ENCODE measurements around the gene PTAFR. TPM values are rescaled to one million over a fixed set of nuclear protein-coding genes. Genes with fewer than 3 reads are reported as not detected.

Gene PTAFR
- total RNA-seq, 2 donors from 2014 or later, result 6.5 to 9.2 TPM

DNA sequence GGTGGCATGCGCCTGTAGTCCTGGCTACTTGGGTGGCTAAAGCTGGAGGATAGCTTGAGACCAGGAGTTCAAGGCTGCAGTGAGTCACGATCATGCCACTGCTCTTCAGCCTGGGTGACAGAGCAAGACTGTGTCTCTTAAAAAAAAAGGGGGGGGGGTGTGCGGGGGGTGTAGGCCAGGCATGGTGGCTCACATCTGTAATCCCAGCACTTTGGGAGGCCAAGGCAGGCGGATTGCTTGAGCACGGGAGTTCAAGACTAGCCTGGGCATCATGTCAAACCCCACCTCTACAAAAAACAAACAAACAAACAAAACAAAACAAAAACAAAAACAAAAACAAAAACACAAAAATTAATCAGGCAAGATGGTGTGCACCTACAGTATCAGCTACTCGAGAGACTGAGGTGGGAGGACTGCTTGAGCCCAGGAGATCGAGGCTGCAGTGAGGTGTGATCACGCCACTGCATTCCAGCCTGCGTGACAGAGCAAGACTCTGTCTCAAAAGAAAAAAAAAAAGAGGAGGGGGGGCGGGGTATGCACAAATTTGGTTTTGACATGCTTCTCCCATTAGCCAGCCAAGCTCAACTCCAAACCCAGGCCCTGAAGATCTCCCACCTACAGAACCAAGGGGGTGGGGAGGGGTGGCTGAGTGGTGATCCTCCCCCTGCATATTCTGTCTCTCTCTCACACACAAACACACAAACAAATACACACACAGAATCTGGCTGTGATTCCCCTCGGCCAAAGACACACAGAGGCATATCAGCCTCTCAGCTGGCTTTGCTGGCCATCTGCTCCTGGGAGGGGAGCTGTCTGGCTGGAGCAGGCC lies 3.1 kb downstream of the PTAFR start:
- ATAC-seq (ENCODE audit: insufficient number of reproducible peaks, low FRiP score, low read depth), result no peak
- no peak for DNase-seq (ENCODE audit: low spot score)
- Histone ChIP-seq H3K27ac (peak overlapping the region in 1 of 2 donors; percentile 20), H3K4me1 (ENCODE audit: control insufficient read depth in 1 of 2, low read depth in 2 of 2) (peaks cover 7 to 11% of the 10 kb centered on the region in 2 donors), H3K9me3 (no peaks in the 10 kb centered on the region), H3K4me3 (peak overlapping the region; percentile 24), H3K27me3 (replicated peaks; ENCODE audit: insufficient read depth) (no peaks in the 10 kb centered on the region), H3K36me3 (no peaks in the 10 kb centered on the region)
- TF ChIP-seq, protein P1, sequence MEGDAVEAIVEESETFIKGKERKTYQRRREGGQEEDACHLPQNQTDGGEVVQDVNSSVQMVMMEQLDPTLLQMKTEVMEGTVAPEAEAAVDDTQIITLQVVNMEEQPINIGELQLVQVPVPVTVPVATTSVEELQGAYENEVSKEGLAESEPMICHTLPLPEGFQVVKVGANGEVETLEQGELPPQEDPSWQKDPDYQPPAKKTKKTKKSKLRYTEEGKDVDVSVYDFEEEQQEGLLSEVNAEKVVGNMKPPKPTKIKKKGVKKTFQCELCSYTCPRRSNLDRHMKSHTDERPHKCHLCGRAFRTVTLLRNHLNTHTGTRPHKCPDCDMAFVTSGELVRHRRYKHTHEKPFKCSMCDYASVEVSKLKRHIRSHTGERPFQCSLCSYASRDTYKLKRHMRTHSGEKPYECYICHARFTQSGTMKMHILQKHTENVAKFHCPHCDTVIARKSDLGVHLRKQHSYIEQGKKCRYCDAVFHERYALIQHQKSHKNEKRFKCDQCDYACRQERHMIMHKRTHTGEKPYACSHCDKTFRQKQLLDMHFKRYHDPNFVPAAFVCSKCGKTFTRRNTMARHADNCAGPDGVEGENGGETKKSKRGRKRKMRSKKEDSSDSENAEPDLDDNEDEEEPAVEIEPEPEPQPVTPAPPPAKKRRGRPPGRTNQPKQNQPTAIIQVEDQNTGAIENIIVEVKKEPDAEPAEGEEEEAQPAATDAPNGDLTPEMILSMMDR (IDR thresholded peaks at IDR 0.05), result no peak

DNA sequence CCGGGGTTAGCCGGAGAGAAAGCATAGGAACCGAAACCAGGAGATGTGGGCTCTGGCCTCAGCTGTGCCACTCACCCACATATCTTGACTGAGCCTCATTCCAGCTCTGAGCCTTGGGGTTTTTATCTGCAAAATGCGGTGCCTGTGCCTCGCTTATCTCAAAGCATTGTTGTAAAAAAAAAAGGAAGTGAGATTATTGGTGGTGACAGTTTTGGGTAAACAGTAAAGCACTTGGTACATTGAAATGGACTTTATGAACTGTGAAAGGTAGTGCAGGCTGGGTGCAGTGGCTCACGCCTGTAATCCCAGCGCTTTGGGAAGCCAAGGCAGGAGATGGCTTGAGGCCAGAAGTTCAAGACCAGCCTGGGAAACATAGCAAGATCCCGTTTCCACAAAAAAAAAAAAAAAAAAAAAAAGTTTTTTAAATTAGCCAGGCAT lies 3.8 kb downstream of the PTAFR start:
- peak overlapping the region; percentile 24 for H3K4me3 ChIP-seq
- no peak overlapping the region for H3K27ac ChIP-seq
- no peak for DNase-seq (ENCODE audit: low spot score)
- H3K27me3 ChIP-seq (replicated peaks; ENCODE audit: insufficient read depth), result no peaks in the 10 kb centered on the region
- TF ChIP-seq, protein P1 (IDR thresholded peaks at IDR 0.05), result no peak
- H3K4me1 ChIP-seq (ENCODE audit: control insufficient read depth in 1 of 2, low read depth in 2 of 2), result peaks cover 7 to 11% of the 10 kb centered on the region in 2 donors
- no peaks in the 10 kb centered on the region for H3K9me3 ChIP-seq
- ATAC-seq (ENCODE audit: insufficient number of reproducible peaks, low FRiP score, low read depth), result no peak
- no peaks in the 10 kb centered on the region for H3K36me3 ChIP-seq

DNA sequence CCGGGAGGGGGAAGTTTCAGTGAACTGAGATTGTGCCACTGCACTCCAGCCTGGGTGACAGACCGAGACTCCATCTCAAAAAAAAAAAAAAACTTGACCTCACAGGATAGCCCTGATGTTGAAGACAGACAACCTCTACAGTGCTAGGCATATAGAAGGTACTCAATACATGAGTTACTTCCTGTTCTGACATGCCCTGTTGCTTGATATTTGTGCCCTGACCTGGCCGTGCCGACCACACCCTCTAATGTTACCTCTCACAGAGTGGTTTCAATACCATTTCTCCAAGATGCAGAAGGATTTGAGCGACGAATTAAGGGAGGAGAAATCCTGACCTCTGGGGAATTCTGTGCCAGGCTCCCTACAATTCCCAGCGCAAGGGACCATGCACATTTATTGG lies 5.2 kb downstream of the PTAFR start:
- Histone ChIP-seq H3K27me3 (replicated peaks; ENCODE audit: insufficient read depth) (no peaks in the 10 kb centered on the region), H3K27ac (no peak overlapping the region), H3K36me3 (no peaks in the 10 kb centered on the region), H3K4me3 (no peak overlapping the region), H3K4me1 (ENCODE audit: control insufficient read depth in 1 of 2, low read depth in 2 of 2) (peaks cover 7 to 11% of the 10 kb centered on the region in 2 donors), H3K9me3 (no peaks in the 10 kb centered on the region)
- DNase-seq (ENCODE audit: low spot score) (no peak), ATAC-seq (ENCODE audit: insufficient number of reproducible peaks, low FRiP score, low read depth) (no peak)
- TF ChIP-seq, protein P1 (IDR thresholded peaks at IDR 0.05), result no peak

DNA sequence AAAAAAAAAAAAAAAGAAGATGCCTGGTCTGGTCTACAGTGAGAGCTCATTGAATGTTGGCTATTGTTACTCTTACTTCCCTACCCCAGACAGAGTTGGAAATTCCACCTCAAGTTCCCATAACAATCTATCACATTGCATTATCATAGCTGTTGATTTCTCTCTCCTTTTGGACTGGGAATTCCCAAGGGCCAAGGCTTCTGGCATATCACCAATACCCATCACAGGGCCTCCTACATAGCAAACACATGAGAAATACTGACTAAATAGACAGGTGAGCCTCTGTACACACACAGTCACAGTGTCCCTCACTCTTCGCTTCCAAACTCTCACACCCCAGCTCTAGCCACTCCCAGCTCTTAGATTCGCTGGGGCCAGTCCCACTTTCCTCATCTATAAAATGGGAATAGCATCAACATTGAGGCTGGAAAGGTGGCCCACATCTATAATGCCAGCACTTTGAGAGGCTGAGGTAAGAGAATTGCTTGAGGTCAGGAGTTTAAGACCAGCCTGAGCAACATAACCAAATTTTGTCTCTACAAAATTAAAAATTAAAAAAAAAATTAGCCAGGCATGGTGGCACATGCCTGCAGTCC lies 6.4 kb downstream of the PTAFR start:
- no peak for ATAC-seq (ENCODE audit: insufficient number of reproducible peaks, low FRiP score, low read depth)
- TF ChIP-seq, protein P1 (IDR thresholded peaks at IDR 0.05), result no peak
- H3K4me3 ChIP-seq, result no peak overlapping the region
- no peak for DNase-seq (ENCODE audit: low spot score)
- no peaks in the 10 kb centered on the region for H3K36me3 ChIP-seq
- H3K9me3 ChIP-seq, result peaks cover 2% of the 10 kb centered on the region
- H3K27ac ChIP-seq, result no peak overlapping the region
- H3K27me3 ChIP-seq (replicated peaks; ENCODE audit: insufficient read depth), result no peaks in the 10 kb centered on the region
- H3K4me1 ChIP-seq (ENCODE audit: control insufficient read depth in 1 of 2, low read depth in 2 of 2), result peaks cover 7 to 11% of the 10 kb centered on the region in 2 donors

DNA sequence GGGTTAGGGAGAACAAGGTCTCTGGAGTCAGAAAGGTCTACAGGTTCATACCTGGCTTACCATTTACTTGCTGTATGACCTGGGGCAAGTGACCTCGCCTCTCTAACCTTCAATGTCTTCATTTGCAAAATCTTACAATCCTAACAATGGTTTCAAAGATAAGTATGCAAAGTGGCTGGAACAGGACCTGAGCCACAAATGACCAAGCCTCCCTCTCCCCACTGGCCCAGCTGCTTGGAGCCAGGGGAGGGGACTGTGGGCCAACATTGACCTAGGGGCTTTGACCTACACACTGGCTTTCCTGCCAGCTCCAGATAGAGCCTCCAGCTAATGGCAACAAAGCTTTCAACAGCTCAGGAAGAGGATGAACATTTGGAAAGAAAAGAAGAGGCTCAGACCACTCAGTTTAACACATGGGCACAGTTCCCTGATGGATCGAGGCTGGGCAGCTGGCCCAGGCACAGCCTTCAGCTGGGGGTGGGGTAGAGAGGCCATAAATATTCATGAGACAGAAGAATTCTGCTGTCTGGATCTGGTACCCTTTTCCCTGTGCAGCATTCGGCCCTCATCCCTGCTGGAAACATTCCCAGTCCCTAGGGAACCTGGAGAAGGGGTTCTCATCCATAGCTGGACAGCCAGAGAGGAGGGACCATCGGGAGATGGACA lies 12.9 kb downstream of the PTAFR start:
- no peak for ATAC-seq (ENCODE audit: insufficient number of reproducible peaks, low FRiP score, low read depth)
- Histone ChIP-seq H3K27ac (no peak overlapping the region), H3K9me3 (peaks cover 2% of the 10 kb centered on the region), H3K36me3 (no peaks in the 10 kb centered on the region), H3K27me3 (replicated peaks; ENCODE audit: insufficient read depth) (no peaks in the 10 kb centered on the region), H3K4me3 (no peak overlapping the region), H3K4me1 (ENCODE audit: control insufficient read depth in 1 of 2, low read depth in 2 of 2) (no peaks in the 10 kb centered on the region)
- TF ChIP-seq, protein P1 (IDR thresholded peaks at IDR 0.05), result no peak
- no peak for DNase-seq (ENCODE audit: low spot score)

All from thoracic aorta (tissue), 2 donors.